Uterus (tissue), 2 donors: ENCODE measurements around the gene CYBRD1.

Experiments used
- CTCF ChIP-seq, 4 experiments: fragments of 200-600 bp in 2 of 4; fragments of 450-650 bp in 2 of 4; sonication (generic) in 2 of 4; IDR thresholded peaks; one replicate each; pipeline ENCODE4 v1.5.1; 2016 to 2019; ENCODE audit warnings: antibody characterized with exemption in 4 of 4, mild to moderate bottlenecking in 2 of 4, moderate library complexity in 1 of 4
- POLR2A ChIP-seq, 2 donors: fragments of 450-650 bp; IDR thresholded peaks; one replicate each; pipeline ENCODE4 v1.6.1; 2016; ENCODE audit warnings: antibody characterized with exemption in 2 of 2, mild to moderate bottlenecking in 1 of 2, moderate library complexity in 1 of 2

GRCh38 chr2:171592036-171592555, 69.8 kb downstream of the CYBRD1 start:
- TF ChIP-seq CTCF (IDR thresholded peaks at IDR 0.05) (no peak), POLR2A (IDR thresholded peaks at IDR 0.05) (no peak)
